GM18867 (cell line): Measurements from ENCODE around the gene SPX.

ENCODE experiments used
- ATAC-seq: cut with Tn5 transposase; IDR thresholded peaks from one replicate; pipeline ENCODE4 v1.9.1; 2021; ENCODE audit warnings: mild to moderate bottlenecking, moderate library complexity; ENCODE audit not compliant: unreplicated experiment

The SPX gene

GRCh38 chr12:21576431-21576830 is 50.3 kb downstream of the SPX start:
- ATAC-seq: no peak

- ATAC-seq: no peak
Observed at GRCh38 chr12:21577516-21577915, 51.4 kb downstream of the SPX start.

GRCh38 chr12:21580748-21581516 is 54.8 kb downstream of the SPX start:
- no peak for ATAC-seq
